ENCODE results near the gene COBLL1.

Gene COBLL1

DNA sequence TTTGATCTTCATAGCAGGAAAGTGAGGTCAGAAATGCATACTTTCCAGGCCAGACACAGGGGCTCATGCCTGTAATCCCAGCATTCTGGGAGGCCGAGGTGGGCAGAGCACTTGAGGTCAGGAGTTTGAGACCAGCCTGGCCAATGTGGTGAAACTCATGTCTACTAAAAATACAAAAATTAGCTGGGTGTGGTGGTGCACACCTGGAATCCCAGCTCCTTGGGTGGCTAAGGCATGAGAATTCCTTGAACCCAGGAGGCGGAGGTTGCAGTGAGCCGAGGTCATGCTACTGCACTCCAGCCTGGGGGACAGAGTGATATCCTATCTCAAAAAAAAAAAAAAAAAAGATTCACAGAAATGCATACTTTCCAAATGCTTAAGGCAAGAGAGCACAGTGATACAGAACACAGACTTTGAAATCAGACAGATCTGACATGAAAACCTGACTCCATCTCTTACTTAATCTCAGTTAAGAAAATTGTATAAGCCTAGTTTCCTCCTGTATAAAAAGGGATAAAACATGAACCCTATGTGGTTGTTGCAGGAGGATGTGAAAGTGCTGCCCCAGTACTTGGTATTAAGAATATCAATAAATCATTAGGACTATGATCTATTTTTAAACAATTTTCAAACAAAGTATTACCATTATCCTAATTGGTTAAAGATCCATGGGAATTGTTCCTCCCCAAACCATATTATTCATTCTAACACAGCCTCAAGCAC lies 26.4 kb downstream of the COBLL1 start:
- DNase-seq, result no peak

DNA sequence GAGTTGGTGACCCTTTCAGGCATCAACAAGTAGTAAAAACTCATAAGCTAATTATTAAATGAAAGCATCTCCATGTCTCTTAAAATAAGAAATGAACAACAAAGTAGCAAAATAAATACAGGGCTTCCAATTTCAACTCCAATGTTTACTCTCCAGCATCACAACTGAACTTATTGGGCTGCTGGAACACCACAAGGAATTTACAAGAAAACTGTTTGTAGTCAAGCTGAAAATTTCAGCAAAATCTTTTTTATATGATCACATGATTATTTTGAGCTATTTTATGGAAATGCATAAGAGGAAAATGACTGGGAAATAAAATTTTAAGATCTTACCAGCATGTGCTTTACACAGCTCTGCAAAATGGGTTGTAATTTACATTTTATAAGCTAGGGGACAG lies 28.1 kb downstream of the COBLL1 start:
- no peak for DNase-seq

DNA sequence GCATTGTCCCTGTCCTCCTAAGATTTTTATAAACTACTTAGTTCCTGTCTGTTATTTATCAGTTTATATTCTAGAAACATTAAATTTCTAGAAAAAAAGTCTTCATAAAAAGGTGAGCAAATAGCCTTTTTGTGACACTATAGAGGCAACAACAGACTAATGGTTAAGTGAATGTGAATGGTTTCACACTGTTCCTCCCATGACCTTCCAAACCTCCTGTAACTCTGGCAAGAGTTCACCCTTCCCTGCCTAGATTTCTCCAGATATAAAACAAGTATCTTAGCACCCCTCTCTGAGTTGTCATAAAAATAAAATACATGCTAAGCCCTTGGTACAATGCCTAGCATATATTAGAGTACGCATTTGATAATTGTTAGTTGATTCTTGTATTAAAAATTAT lies 29.2 kb downstream of the COBLL1 start:
- no peak for DNase-seq

DNA sequence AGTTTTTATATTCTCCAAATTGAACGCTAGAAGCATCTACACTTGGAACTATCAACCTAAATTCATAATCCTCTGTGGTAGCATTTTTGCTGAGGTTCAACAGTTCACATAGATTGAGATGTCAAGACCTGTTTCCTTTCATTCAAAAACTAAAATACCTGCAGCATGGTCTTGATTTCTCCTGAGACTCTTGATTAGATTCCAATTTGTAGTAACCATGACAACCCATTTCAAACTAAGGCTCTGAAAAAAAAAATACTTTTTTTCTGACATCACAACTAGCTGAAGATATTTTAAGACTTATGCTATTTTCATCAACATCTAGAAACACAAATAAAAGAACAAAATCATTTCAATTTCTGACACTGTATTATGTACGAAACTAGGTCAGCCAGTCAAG lies 29.8 kb downstream of the COBLL1 start:
- no peak for DNase-seq

DNA sequence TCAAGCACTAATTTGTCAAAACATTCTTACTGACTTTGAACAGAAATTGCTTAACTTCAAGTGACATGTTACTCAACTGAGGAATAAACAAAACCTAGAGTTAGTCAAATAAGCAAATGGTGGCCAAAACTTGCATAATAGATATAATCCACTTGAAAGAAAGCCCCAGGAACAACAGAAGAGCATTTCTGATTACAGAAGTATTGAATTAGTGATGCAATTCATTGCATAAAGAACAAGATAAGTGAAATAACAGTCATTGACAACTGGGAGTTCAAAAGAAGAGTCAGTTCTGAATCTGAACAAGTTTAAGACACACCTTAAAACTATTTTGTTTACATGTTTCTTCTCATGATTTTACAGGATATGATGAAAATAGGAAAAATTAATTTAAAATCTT lies 30.8 kb downstream of the COBLL1 start:
- no peak for DNase-seq

DNA sequence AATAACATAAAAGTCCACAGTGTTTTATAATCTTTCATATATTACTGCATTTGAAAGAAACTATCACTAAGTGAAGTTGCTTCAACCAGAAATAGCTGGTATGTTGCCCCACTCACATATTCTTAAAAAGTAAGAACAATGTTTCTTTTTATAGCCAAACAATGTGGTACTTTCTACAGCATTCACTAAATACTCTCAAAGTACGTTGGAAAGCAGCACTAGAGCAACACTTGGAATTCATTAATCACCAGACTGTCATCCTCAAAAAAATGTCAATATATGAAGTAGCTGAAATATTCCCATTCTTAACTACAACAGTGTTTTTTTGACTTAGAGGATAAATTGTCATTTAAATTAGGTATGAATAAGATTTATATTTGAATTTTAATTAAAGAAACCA lies 32.8 kb downstream of the COBLL1 start:
- DNase-seq, result no peak

DNA sequence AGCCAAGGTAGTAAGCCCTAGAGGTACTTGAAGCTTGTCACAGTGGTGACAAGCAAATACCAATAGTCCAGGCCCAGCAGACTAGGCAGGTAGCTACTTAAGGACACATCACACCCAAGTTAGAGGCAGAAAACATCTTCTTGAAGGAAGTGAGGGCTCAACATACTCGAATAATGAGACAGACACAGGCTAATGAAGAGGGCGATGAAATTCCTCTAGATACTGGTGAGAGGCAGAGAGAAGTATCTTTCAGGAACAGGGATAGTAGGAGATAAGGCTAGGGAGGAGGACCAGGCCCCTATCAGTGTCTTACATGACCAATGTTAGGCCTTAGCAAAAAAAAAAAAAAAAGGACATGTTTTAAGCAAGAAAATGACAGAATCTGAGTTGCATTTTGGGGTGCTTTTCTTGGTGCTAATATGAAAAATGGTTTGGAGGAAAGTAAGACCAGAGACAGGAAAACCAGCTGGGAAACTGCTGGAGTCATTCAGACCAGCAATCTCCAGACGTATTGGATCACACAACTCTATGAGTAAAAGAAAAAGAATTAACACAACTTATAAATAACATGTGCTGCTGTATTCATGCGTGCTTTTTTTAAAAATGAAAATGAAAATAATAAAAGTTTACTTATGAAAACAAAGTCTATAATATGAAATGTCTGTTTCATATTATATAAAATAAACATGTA lies 37.7 kb downstream of the COBLL1 start:
- no peak for DNase-seq

DNA sequence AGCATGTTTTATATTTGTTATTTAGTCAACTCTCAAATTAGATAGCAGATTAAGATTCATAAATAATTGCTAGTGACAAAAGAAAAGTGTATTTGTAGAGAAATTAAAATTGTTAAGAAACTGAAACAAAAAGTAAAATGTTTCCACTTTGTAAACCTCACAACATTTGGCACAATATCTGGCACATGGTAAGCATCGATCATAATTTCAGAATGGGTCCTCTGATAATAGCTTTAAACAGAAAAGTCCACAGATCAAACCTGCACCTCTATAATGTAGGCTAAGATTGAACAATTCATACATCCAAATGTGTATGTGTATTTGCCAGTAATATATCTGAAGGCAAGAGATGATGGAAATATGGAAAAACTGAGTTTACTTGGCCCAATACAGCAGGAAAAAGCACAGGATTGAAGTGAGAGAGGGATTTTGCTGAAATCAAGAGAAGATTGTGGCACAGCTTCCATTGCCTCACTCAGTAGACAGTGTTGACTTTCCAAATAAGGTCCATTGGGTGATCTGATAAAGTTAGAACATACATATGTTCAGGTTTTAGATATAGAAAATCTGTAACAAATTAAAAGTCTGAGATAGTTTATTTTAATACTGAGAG lies 39.4 kb downstream of the COBLL1 start:
- no peak for DNase-seq

DNA sequence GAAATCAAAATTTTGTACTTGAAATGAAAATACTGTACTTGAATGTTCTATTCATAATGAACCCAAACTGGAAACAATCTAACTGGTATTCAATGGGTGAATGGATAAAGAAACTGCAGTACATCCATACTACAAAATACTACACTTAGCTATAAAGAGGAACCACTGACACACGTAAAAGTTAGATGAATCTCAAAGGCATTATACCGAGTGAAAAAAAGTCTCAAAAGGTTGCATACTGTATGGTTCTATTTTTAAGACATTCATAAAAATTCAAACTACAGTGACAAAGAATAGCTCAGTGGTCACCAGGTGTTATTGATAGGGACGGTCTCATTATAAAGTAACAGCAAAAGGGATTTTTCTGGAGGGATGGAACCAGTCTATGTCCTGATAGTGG lies 41.1 kb downstream of the COBLL1 start:
- no peak for DNase-seq

DNA sequence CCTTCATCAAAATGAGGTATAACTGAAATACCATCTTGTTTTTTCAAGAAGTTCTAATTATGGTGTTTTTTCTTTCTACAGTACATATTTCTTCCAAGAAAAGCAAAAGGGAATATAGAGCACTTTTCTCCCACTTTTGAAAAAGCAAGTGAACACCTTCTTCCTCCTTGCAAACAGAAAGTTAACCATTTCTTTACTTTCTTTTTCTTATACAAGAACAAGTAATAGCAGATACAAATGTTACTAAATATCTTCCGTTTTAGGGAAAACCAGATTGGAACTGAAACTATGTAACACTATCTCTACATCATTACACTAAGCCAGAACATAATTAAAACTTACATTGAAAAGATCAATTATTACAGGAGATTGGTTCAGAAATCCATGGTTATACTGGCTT lies 44.0 kb downstream of the COBLL1 start:
- no peak for DNase-seq

DNA sequence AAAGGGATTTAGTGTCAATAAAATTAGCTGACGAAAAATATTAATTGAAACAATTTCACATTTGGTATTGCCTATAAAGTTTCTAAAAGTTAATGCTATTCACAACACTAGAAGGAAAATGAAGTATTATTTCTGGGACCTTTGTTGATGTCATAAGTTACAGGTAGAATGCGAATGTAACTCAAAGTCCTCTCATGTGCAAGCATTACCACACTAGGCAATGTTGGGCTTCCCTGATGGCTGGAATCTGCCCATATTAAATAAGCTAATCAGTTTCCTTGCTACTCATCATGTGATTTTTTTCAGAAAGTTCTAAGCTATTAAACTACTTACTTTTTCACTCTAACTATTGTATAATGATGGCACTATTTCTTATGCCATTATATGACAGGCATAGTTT lies 44.6 kb downstream of the COBLL1 start:
- no peak for DNase-seq

DNA sequence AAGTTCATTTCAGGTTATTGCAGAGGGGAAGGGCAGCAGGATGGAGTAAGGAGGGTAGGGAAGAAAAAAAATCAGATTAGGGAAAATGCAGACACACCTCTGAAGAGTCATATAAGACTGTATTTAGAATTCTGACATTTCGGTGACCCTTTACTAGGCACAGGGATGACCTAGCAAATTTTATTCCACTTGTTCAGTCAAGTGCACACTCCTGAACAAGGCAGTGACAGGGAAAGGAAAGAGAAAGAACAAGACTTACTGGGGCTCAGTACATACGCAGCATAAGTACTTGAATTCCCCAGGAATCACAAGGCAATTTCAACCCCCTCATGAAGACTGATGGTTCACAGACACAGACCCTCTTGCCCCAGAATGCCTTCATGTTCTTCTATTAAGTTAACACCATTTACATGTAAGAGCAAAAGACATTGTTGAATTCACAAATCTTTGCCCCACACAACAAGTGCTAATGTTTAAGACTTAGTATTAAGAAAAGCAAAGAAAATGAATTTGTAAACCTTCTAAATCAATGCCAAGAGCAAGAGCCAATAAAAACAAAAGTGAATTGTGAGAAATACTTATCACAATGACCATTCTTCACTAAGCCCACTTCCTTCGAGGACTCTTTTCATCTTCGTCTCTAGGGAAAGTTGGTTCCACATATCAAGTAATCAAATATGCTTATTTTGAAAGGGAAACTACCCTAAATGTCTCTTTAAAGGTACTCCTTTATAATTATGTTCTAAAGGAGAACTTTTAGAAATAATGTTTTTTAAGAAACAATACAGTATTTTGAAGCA lies 47.0 kb downstream of the COBLL1 start:
- no peak for DNase-seq

DNA sequence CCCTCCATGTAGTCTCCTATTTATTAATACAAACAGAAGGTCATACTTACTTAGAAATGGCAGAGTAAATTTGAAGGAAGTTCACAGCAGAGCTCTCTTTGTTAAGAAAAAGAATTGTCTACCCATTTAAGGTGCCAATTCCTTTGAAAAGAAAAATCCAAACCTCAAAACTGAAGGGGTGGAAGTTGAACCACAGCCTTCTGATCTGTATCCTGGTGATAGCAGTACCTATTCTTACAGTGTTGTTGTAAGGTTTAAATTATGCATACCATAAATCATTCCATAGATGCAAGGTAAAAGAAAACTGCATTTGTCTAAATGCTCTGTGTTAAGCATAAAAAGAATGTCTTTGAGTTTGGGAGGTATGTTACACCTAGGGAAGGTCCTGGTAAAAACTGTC lies 47.6 kb downstream of the COBLL1 start:
- no peak for DNase-seq

DNA sequence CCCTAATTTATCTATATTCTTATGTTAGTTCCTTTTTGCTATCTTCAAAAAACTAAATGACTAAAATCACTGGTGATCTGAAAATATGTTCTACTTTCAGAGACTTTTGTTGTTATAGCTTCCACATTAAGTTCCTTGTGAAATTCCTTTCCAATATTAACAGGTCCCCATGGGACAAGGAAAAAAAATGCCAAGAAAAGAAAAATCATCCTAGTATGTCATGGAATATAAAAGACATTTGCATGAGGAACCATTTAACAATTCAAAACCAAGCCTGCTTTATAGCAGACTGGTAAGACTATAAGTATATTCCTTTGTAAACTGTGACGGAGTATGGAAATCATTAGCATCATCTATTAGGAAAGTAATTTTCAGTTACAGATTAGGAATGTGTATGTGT lies 48.1 kb downstream of the COBLL1 start:
- DNase-seq, result no peak

DNA sequence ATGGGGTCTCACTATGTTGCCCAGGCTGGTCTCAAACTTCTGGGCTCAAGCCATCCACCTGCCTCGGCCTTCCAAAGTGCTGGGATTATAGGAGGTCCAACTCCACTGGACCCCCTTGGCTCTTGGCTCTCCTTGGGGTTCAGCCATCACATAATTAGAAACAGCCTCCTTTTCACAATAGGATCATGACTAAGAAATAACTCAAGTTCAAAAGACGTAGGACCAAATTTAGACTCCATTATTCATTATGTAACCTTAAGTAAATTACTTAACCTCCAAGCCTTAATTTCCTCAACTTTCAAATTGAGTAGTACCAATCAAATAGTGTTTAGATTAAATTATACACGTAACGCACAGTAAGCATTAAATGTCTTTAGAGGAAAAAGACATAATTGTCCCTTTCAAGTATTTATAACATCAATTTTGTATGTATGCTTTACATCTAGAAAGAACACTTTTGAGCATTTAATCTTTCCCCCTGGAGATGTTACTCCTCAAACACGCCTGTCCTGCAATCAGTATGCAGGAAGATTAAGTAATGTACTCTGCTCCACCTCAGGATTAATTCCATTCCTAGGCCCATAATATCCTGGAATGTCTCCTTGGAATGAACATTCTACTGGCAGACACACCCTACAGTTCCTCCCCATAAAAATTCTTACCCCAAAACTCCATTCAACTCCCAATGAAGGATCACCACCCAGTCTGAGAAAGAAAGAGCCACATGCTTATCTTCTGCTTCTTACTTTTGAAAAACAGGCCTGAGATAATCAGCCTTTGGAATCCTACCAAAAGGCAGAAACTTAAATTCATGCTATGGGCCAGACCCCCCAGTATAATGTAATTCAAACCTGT lies 49.1 kb downstream of the COBLL1 start:
- no peak for DNase-seq

DNA sequence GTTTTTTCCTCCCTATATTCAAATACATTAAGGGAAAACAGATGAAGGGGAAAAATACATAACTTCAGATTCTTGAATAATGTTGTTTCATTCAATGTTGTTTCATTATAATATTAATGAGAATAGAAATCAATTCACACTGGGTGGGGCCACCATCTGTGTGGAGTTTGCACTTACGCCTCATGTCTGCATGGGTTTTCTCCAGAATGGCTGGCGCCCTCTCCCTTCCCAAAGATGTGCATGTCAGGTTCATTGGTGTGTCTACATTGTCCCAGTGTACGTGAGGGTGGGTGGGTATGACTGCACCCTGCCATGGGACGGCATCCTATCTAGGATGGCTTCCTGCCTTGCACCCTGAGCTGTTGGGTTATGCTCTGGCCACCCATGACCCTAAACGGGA lies 51.7 kb downstream of the COBLL1 start:
- no peak for DNase-seq

DNA sequence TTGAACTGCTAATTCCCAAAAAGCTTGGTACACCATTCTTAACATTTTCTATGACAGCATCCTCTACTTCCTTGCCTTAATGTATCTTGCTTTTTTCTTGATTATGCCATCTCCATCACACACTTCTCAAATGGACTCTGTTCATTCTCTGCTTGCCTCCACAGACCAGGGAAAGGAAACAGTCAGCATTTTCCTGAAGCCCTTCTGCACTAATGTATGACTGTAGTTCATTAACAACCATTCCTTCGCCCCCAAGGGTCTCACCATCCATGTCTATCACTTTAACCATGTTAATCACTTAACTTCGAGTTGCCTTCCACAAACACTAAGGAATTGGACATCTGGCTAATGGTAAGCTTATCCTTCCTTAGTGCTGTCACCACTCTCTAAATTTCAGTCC lies 54.8 kb downstream of the COBLL1 start:
- DNase-seq, result no peak

DNA sequence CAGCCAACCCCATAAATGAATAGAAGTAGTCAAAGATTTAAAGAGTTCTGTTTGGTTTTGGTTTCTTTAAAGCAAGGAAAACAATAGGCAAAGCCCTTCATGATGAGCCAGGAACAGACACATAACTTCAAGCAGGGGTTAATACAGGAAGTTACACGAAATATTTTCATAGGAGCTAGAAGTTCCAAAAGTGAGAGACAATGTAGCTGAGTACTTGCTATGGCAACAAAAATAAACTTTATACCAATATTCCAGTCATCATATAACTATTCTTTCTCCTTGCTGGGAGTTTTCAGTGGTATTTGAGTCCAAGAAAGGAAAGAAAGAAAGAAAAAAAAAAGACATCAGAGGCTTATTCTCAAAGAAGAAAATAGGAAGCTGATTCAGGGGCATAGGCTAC lies 56.2 kb downstream of the COBLL1 start:
- DNase-seq, result no peak

DNA sequence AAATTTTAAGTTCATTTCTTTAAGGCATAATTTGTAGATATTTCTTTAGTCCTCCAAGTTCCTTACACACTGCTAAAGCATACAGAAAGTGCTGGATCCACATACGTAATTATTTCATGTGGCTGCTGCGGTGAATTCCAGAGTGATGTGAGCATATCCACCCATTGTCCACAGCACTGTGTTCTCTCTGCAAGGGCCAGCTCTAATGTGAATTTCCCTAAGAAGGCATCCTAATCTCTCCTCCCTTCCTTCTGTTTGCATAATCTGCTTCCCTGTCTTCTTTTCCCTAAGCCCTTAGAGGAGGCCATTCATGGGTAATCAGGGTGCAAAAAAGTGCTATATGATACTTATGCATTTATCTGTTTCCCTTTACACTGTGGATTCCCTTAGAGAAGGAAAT lies 57.2 kb downstream of the COBLL1 start:
- DNase-seq, result no peak

DNA sequence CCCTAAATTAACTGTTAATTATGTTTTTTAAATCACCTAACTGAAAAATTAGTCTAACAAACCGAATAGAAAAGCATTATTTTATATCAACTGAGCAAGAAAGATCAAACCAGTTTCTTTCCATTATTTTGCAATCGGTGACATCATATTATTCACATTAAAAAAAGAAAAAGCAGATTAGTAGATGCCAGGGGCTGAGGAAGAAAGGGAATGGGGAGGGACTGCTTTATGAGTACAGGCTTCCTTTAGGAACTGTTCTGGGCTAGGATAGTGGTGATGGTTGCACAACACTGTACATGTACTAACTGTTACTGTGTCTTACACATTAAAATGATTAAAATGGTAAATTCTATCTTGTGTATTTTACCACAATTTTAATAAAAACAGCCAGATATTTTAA lies 59.3 kb downstream of the COBLL1 start:
- DNase-seq, result no peak

DNA sequence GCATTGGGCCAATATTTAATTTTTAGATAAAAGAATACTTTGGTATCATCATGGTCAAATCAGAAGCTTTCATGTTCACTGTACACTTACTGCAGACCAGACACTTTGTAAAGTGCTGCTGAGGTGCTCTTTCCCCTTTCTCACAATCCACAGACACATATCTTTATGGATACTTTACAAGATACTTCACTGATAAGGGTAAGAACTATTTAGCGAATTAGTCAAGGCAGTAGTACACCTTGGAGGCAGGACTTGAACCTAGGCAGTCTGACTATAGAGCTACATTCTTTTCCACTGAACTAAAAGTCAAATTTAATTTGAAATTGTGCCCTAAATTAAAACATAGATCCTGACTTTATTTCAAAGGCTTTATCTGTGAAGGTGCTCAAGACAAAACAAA lies 60.2 kb downstream of the COBLL1 start:
- DNase-seq, result no peak

DNA sequence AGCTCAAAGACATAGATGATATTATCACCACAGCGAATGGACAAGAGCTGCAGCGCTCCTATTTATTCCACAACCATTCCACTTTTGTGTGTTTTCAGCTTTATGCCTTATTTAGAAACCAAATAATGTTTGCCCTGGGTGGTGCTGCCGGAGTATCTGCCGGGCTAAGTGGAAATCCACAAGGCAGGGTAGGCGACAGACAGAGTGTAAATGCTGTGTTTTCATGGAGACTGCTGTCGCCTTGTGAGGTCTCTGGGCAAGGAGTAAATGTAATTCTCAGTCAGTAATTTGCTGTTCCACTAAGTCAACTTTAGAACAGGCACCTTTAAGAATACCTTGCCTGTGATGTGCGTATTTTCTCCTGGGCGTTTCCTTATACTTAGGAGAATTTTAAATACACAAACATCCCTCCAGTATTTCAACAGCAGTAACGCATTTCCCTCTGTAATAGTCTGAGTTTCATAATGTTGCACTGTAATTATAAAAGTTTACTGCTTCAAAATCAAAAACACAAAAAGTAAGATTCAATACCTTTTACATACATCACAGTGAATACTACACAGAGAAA lies 60.9 kb downstream of the COBLL1 start:
- DNase-seq, result no peak
